Fibroblast of skin of back (primary cell): ENCODE data around the gene CREBZF.
A peak's percentile ranks its signal among the peaks of the same experiment; 100 is the strongest.
"Not testable (repeated sequence)": the region's sequence is repeated elsewhere in the genome, so short reads cannot be mapped to it uniquely, and the experiment has no call there.

Experiments
- DNase-seq: peaks from one replicate; pipeline ENCODE4 v3.0.0-alpha.2; 2013

The CREBZF gene

DNA sequence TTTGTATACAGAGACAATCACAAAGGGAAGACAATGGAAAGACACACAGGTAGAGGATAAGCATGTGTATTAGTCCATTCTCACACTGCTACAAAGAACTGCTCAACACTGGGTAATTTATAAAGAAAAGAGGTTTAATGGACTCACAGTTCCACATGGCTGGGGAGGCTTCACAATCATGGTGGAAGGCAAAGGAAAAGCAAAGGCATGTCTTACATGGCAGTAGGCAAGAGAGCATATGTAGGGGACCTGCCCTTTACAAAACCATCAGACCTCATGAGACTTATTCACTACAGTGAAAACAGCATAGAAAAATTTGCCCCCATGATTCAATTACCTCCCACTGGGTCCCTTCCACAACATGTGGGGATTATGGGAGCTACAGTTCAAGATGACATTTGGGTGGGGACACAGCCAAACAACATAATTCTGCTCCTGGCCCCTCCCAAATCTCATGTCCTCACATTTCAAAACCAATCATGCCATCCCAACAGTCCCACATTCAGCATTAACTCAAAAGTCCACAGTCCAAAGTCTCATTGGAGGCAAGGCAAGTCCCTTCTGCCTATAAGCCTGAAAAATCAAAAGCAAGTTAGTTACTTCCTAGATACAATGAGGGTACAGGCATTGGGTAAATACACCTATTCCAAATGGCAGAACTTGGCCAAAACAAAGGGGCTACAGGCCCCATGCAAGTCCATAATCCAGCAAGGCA, 6.2 kb upstream of the CREBZF start:
- DNase-seq = not testable (repeated sequence)

DNA sequence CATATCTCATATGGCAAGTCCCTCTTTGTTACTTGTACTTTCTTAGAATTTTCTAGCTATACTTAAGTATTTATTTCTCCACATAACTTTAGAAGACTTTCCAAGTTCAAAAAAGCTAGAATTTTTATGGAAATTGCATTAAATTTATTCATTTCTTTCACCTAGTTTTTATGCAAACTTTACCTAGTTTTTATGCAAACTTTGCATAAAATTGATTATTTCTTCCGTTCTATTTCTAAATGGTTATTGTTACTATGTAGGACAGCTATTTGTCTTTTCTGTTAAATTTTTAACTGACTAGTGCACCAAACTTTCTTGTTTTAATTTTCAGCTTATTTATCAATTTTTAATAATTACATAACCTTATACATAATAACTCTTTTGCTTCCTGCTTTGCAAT, 3.2 kb upstream of the CREBZF start:
- DNase-seq = no peak

DNA sequence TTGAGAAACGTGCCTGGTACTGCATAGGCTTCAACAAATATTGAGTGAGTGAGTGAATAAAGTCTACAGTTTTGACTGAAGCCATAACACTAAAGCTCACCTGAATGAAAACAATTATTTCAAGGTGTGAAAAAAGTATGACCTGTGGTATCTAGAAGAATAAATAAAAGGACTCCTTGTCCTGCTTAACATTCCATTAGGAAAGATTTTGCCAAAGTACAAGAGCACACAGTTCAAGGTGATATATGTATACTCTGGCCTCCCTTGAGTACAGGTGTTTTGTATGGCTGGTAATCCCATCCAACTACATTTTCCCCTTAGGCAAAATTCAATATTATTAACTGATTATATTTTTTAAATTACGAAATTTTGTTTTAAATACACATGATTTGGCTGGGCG, 1.8 kb upstream of the CREBZF start:
- DNase-seq = no peak

DNA sequence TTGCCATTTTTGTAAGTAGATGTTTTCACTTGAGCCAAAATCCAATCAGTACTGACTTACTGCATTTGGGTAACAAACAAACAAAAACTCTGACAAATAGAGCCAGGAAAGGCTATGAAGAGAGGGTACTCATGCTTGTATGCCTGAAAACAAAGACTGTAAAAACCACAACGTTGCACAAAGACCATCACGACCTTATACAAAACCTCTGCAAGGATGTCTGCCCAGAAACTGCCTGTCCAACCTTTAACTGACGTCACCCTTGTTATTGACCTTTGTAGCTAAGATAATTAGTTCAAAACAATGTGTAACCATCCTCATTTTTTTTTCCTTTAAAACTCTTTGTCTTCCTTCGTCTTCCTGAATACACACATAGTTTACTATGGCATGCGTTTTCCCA, 804 bp upstream of the CREBZF start:
- no peak for DNase-seq

DNA sequence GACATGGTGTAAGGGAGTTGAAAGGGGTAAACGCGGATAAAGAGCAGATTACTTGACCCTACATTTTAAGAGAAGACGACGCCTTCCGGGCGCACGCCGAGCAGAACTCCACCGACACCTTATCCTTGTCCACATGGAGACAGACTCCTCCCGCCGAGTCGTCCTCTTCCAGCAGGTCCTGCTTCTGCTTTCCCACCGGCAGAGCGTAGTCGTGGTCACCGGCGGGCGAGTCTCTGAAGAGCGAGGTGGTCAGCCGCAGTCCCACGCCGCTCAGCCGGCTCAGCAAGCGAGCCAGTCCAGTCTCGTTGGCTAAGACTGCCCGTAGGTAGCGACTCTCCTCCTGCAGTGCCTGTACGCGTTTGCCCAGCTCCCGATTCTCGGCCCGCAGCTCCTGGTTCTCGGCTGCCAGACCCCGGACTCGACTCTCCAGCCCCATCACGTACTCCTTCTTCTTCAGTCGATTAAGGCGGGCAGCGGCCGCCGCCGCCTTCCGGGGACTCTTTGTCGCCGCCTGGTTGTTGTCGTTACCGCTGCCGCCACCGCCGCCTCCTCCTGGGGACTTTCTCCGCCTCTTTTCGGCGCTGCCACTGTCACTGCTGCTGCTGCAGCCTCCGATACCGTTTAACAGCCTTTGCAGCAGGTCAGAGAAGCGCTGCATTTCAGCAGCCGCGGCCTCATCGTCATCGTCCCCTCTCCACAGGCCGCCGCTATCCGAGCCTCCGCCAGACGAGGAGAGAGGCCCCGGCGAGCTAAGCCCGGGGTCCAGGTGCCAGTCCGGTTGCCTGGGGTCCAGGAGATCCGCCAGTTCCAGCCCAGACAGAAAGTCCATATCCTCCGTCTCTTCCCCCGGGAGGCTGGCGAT, 945 bp downstream of the CREBZF start:
- peak; percentile 76 for DNase-seq

DNA sequence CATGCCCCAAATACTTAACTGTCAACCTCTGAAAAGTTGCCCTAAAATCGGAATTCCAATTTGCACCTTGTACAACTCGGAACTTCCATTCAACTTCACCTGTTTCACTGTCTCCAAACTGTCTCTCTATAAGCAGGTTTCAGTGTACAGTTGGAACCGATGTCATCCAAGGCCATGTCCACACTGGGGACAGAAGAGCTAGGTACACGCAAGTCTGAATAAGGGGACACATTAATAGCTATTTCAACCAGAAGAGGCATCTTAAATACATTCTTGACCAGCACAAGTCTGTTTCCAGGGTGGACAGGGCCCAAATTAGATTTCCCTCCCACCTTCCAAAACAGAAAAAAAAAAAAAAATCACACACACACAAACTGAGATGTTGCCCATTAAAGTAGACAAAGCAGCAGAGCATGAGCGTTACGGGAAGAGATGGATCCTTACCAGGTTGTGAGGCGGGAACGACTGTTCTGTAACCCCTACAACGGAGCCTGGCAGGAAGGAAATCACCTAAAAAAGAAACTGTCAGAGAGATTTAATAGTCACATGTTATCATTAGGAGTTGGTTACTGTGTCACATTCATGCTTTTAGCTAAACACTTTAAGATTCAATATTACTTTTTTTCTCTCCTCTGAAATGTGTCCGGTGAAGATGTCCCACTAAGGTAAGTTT, 1.7 kb downstream of the CREBZF start:
- DNase-seq = no peak

DNA sequence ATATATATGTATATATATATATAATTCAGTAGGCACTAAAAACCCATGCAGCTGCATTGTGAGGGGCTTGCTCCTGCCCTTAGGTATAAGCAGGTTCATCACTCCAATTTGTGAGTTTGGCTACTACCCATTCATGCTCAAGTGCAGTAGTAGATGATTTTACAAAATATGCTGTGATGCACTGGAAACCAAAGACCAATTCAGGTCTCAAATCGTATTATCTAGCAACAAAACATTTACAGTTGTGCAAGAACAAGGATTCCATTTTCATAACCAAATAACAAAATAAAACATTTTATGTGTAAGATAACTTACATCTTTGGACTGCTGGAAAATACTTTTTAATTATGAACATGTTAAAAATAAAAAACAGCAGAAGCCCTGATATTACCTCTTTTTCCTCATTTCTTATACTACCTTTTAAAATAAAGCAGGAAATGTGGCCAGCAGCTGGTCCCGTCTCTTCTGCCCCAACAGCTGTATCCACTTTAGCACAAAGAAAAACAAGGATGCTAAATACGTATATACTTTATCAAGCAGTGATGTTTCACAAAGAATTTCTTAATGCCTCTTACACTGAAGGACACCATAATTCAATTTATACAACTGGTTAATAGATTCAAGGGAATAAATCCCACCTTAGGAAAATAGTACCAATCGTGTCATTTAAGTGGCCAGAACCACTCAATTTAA, 2.8 kb downstream of the CREBZF start:
- no peak for DNase-seq

DNA sequence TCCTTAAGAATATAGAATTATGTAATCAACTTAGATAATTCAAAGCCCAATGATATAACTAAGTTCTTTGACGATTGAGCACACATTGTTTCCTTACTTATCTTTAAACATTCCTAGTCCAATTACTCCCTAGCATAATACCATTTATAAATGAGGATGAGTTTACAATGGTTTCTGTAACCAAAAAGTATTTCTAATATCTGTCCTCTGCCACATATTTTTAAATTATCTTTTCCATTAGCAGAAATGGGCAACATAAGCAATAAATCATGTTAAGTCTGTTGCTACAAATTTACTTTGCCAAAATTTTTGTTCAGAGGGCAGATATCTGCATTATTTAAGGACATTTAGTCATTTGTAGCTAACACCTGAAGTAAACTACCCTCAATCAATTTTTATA, 6.7 kb downstream of the CREBZF start:
- no peak for DNase-seq

DNA sequence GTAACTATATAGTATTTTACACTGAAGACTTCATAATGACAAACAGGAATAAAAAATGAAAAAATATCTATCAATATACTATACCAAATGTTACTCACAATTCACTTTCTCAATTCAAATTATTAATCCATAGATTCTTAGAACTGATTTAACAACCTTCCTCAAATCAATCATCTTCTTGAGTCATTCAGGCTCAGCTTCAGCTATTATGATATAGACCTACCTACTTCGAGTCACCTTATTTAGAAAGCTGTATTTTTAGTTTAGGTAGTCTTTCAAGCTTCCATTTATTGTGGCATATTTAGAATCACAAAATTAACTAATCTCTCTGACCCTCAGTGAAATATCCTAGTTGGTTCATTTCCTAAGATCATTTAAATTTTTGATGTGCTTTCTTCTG, 8.2 kb downstream of the CREBZF start:
- DNase-seq = no peak

DNA sequence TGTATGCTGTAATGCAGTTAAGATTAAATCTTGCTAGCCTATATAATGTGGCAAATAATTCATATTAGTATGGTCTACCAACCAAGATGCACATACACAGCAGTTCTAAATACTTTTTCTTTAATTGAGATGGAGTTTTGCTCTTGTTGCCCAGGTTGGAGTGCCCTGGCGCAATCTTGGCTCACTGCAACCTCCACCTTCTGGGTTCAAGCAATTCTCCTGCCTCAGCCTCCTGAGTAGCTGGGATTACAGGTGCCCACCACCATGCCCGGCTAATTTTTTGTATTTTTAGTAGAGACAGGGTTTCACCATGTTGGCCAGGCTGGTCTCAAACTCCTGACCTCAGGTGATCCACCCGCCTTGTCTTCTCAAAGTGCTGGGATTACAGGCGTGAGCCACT, 10.6 kb downstream of the CREBZF start:
- DNase-seq = not testable (repeated sequence)

DNA sequence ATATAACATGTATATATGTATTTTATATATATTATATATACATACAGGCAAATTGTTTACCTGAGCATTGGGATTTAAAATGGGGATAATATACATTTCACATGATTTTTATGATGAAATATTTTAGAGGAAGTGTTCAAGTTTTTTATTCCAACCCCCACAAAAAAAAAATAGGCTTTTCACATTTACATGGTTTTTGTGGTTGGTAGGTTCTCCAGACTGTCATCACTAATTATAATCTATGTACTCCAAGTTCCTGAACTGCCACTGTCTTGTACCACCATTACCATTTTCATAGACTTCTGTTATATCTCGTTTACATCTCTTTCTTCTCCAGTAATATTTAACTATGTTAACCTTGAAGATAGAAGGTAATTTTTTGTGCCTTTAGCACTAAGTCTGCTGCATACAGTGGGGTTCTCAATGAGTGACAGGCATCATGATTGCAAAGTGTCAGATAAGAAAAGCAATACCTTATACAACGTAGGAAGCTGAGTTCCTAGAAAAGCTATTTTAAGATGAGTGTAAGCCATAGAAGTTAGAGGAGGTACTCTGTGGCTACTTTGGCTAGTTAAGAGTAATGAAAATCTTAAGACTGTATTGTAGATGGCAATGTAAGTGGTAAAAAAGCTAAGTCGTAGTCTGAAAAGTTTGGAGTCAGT, 12.0 kb downstream of the CREBZF start:
- DNase-seq = no peak

DNA sequence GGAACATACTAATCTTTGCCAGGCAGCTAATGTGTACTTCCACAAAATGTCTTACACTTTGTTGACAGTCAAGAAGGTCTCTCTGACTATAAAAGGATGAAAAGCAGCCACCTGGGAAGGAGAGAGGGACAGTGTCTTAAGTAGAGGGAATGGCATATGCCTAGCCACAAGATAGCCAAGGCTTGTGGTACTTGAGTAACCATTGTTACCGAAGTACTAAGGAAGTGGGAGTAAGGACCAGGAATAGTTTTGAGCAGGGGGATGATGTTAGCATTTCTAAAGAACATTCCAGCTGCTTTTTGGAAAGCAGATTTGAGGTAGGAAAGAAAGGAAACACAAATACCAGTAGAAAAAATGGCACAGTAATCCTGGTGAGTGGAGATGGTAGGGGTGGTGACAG, 13.8 kb downstream of the CREBZF start:
- no peak for DNase-seq

DNA sequence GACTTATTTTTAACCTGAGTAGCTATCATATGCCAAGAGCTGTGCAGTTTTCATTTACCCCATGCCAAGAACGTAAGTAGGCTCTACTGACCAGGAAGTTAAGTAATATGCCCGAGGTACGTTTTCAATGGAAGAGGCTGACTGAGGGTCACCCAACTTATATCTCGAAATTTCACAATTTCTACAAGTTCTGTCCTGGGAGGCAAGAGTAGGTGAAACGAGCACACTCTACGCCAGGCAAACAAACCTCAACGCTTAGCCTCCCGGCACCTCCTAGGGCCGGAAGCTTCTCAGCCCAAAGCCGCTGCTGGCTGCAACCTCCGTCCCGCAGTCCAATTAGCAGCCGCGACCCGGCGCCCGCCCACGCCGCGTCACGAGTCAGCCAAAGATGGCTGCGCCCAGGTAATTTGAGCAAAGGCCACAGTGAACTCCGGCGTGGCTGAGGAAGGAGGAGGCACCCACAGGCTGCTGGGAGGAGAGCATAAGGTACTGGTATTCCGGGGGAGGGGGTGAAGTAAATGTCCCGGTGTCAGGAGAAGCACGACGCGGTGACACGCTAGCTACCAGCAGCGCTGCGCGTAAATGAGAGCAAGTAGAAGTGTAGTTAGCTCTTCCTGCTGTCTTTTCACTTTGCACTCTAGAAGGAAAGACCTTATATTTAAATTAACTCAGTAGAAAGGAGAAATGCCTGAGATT, 17.2 kb downstream of the CREBZF start, which contains the start of gene TMEM126A:
Gene TMEM126A (plus strand): TSS at position 364 of the 696 bp plus-strand sequence. CDS start 2,289 bp downstream, outside the sequence.
- peak; percentile 83 for DNase-seq

DNA sequence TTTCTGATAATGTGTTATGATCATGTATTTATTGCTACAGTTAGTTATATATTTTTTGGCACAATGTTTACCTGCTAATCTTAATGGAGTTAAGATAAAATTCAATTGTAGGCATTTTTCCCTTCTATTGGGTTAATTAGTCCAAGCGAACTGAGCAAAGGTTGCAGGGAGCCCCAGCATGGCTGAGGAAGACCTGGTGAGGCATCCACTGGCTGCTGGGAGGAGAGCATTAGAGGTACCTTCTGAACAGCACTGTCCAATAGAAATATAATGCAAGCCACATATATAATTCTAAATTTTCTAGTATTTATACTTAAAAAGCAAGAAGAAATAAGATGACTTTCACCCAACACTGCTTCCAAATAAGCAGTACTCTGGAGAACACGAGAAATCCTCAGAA, 17.9 kb downstream of the CREBZF start:
- DNase-seq = no peak

DNA sequence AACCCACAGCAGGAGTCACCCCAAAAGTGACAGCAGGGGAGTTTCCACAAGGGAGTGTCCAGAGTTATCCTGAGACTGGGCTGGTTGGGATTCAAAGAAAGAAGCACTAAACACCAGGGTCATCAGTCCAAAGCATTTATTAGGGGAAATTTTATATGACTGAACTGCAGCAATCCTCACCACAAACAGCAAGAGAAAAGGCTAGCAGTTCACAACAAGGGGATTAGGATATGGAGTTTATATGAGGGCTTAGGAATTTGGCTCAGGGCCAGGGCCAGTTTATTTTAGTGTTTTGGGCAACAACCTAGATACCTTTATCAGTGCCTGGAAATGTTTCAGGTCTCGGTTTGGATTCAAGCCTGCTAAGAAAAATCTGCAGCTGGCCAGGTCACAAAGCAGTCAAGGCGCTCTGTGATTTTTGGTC, 21.7 kb downstream of the CREBZF start:
- no peak for DNase-seq

DNA sequence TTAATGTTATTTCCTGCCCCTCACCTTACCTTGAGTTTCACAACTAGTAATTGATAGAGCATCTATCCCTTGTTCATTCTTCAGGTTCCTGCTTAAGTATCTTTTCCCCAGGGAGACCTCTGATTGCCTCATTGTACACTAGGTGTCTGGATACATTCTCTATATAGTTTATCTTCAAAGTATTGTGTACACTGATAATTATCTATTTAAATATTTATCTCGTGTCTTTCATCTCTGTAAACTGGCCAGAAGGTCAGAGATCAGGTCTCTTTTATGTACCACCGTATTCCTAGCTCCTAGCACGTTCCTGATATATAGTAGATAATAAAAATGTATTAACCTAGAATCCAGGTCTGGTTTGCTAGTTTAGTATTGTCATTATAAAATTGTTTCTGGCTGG, 30.2 kb downstream of the CREBZF start:
- DNase-seq = no peak

DNA sequence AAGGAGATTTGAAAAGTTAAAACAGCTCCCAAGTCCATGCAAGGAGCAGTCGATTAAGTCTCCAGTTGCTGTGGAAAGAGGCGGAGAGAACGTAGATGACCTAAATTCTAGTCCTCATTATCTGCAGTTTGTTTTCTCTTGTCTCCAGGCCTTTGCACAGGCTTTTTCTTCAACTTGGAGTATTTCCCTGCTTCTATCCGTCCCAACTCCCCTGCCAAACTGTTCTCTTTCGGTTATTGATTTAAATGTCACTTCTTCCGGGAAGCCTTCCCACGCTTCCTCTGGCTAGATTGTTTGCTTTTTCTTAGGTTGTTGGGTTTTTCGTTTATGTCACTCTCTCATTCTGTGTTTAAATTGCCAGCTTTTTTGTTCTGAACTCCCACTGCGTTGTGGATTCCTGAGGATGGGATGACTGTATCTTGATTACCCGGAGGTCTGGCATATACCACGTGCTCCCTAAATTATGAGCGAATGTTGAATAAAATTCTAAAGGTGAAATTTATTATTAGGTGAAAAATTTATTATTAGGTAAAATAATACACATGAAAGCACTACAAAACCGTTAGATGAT, 36.1 kb downstream of the CREBZF start:
- DNase-seq = peak; percentile 5

DNA sequence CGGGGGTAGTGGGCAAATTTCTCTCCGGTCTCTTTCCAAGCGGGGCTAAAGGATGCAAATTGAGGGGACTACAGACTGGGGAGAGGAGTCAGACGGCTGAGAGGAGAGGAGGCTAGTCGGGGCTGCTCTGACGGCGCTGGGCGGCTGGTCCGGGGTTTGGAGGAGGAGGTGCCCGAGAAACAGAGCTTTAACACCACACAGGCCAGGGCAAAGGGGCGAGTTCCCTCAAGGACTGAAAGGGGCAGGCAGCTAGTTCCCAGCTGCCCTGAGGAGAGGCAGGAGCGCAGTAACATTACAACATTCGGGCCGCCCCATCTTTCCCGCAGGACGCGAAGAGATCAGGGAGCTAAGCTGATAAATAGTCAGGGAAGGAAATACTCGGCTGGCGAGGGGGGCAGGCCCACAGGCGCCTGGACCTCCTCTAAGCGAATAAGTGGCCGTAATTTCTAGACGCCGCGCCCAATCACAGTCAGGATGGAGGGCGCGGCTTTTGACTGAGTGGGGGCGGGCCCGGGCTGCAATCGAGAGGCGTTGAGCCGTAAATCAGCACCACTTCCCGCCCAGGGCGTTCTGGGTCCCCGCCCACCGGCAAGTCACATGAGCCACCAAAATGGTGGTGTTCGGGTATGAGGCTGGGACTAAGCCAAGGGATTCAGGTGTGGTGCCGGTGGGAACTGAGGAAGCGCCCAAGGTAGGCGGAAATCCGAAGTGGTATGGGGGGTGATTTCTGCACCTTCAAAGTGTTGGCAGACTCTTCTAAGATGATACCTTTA, 36.7 kb downstream of the CREBZF start, which contains the start of gene TMEM126B:
Gene TMEM126B (plus strand): TSS at position 596 of the 773 bp plus-strand sequence. CDS start 15 bp downstream, at position 611.
- DNase-seq = peak; percentile 98

DNA sequence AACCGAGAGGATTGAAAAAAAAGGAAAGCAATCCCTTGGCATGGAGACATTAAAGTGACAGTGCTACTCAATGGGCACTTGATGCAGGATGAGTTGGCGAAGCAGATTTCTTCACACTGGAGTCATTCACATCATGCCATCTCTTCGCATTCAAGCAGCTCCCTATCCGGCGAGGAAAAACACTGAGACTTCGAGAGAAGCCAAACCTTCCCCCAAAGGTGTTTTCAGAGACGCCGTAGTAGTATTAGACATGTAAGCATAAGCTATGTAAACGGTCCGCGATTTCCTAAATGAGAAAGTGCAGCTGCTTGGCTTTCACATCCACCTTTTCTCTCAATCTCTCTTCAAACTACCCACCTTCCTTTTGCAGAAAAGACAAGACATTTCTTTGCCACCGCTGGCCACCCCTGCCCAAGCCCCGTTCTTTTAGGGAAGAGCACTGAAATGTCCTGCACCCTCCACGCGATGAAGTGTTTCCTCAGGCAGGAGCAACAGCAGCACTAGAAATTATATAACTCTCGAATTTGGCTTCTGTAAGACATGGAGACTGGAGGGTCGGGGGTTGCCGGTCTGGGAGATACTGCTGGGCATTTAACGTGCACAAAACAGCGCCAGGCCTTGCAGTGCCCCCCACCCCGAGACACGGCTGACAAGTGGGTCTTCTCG, 37.5 kb downstream of the CREBZF start, which contains the start of gene DLG2:
Gene DLG2 (minus strand): TSS at position 13 of the 666 bp plus-strand sequence.
- peak; percentile 36 for DNase-seq
